Stimulated activated CD8-positive, alpha-beta memory T cell treated with anti-CD3 and anti-CD28 coated beads, Interleukin-4, amount 100 ng/mL, for 1 hour (primary cell): Measurements from ENCODE around the gene NUP210L.
A peak's percentile ranks its signal among the peaks of the same experiment; 100 is the strongest.

Experiments used
- DNase-seq, 2 donors: peaks; one replicate each; pipeline ENCODE4 v3.0.0-alpha.2; 2020; ENCODE audit warnings: low read depth in 2 of 2, low spot score in 1 of 2

NUP210L gene

DNA sequence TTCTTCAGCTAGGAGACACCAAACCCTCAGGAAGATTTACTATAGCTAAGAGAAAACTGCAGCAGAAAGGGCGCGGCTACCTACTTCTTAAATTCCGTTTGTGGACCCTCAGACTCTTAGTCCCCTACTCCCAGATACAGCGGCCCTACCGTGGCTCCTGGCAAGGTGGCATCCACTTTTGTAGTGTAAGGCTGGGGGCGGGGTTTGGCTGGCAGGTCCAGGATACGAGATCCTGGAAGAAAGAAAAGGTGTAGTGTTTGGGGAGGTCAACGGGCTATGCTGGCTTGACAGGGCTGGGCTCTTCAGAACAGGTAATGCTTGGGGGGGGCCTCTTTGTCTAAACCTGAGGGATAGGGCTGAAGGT is 186.9 kb downstream of the NUP210L start:
- no peak for DNase-seq

GRCh38 chr1:153967107-153967999 is 187.5 kb downstream of the NUP210L start, which contains the start of gene CREB3L4:
CREB3L4 (plus strand) TSS chr1:153967902; CDS start chr1:153968526, 624 bp downstream.
- DNase-seq = peak; percentile 57 to 63

DNA sequence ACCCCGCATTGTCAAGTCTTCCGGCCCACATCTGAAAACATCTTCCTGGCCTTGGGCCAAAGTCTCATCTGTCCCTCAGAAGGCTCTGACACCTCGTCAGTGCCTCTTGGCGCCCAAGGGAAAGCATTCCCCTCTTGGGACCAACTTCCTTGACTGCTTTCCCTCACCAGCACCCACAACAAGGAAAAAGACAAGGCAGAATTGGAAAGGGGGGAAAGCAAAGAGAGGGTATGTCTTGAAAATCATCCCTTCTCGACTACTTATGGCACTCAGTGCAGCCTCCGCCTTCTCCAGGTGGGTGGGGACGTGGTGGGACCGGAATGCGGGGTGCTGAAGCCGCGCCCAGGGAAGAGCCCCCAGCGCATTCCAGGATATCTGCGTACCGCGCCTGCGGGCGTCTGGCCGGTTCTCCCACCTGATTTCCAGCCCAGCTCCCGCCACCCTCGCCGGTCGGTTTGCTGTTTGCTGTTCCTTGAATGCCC is 191.0 kb downstream of the NUP210L start:
- no peak for DNase-seq

- DNase-seq = peak; percentile 84 to 87
Measured at GRCh38 chr1:153963030-153963849, 191.6 kb downstream of the NUP210L start, which contains the start of gene SLC39A1. SLC39A1 (minus strand) TSS chr1:153963537; CDS start chr1:153962715, 822 bp downstream.

DNA sequence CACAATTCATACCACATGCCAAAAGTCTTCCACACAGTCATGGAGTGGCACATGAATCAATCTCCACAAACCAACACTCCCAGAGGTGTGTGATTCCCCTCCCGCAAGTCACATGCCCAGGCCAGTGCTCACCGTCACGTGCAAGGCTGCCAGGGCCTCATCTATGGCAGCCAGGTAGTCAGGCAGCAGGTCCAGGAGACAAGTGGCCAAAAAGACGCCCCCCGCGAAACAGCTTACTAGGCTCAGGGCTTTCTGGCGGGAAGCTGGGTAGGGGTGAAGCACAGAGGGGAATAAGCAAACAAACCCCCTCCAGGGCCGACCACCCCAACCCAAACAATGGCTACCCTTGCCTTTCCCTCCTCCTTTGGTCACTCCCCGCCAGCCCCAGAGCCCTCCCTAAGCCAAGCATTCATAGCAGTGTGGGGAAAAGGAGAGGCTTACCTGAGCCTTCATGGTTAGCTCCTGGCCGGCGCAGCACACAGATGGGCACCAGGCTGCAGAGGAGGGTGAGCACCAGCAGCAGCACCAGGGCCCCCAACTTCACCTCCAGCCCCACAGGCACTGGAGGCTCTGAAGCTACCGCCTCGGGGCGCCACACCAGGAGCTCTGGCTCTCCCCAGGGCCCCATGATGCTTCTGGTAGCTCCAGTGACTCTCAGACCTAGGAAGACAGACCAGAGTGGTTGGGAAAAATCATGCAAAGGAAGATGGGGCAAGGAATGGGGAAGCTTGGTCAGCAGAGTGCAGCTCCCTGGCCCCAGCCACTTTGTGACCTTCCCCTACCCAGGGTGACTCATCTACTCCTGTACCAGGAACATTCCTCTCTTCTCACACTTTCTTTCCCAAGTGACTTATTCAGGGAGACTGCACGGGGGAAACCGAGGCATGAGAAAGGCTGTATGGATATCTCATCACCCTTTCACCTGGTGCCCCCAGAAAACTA is 192.5 kb downstream of the NUP210L start:
- no peak for DNase-seq

DNA sequence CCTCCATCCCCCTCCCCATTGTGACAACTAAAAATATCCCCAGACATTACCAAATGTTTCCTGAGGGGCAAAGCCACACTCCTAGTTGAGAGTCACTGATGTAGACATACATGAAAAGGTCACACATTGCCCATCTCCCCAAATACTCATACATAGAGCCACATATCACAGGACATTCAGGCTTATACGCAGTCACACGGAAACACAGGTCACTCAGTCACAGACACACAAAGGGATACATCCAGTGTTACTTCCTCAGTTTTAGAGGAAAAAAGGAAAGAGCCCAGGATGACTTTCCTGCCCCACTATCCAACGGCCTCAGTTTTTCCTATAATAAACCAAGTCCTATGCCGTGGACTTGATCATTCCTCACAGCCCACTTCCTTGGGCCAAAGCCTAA is 193.5 kb downstream of the NUP210L start:
- no peak for DNase-seq

DNA sequence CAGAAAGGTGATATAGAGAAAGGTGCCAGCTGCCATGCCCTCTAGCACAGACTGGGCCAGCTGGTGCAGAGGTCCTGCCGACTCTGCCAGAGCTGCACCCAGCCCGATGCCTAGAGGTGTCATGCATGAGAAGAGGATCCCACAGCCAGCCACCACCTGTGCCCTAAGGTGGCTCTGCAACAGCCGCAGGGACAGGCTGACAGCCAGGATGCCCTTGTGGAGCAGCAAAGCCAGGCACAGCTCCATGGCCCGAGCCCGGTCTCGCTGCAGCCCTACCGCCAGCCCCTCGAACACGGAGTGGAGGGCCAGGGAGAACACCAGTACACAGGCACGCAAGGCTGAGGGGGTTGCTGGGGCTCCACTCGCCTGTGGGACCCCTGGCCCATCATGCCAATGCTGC is 194.7 kb downstream of the NUP210L start:
- no peak for DNase-seq

DNA sequence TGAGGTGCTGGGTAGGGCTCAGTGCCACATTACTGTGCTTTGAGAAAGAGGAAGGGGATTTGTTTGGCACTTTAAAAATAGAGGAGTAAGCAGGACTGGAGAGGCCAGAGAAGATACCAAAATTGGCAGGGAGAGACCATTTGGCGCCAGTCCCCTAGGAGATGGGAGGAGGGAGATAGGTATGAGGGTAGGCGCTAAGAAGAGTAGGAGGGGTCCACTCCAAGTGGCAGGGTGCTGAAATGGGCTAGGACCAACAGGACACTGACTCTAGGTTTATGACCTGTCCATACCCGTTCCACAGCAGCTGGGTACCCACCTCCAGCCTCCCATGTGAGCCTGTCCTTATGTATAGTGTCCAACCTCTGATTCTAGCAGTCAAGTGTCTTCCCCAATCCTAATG is 195.4 kb downstream of the NUP210L start:
- no peak for DNase-seq

DNA sequence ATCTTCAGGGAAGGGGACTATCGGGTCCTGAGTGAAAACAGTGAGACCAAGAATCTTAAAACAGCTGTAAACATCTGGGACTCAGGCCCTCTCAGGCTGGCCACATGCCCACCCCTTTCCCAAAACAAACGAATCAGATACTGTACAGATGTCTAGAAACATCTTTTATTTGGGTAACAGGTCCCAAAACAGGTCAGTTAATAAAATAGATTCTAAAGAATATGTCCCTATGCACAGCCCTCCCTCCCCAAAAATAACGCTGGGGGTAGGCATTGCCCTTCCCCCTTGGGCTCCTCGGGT is 196.0 kb downstream of the NUP210L start:
- DNase-seq = no peak

DNA sequence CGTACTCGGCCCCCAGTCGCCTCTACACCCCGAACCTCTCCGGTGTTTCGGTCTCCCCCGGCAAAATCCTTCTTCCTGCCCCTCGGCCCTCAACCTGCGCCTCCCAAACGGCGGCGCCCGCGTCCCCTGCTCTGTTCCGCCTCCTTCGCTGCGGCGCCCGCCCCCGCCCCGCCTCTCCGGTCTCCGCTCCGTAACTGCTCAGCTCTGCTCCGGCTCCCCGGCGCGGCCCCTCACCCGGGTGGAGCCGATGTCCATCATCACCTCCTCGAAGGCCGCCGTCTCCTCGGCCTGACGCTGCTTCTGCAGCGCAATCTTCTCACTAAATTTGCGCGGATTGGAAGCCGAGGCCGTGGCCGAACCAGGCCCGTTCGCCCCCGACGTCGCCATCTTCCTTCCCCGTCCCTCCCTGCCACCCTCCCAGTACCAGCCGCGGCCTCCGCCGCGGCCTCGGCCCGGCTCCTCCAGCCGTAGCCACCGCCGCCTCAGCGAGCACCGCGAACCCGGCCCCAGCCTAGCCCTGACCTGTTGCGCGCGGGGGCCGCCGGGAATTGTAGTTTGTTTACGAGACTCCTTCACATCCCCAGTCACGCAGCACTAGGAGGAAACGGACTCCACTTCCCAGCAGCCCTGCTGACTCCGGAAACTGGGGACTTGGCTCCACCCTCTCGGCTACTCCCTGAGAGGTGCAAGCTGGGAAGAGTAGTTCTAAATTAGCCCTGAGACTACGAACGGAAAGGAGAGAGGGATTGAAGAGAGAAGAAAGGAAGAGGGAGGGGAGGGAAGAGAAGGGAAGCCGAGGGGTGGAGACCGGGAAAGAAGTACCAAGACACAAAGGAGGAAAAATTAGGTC is 196.5 kb downstream of the NUP210L start, which contains the start of gene CRTC2:
Gene CRTC2, minus strand, starts transcription at position 502 of the 850 bp plus-strand sequence. Its CDS starts 115 bp downstream, at position 387.
- peak; percentile 87 to 93 for DNase-seq

- DNase-seq = no peak
Measured at GRCh38 chr1:153957744-153958110, 197.1 kb downstream of the NUP210L start.

DNA sequence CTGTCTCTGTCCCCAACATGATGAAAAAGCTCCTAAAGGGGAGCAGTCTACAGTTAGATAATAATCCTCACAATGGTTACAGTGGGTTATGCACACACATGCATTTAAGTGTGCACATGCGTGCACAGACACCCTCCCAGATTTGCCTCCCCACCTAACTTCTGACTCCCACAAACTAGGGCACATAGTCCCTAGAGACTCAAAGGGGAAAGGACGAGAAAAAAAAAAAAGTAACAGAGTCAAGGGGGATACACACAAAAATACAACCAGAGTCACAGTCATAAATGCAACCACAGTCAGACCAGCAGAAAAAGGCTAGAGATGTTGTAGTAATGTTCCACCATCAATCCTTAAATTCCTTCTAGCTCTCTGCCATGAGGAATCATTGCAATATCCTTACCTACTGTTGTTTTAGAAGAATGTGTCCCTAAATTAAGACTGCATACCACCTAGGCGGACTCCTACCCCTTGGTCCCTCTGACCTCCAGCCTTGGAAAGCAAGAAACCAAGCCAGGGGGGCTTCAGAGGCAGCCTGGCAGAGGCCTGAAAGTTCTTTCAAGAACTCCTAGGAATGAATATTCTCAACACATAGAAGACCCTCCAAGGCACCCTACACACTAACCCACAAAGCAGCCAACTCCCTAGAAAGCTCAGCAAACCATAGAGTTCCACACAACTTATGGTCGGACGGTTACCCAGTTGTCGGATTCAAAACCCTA is 197.7 kb downstream of the NUP210L start:
- DNase-seq = no peak

GRCh38 chr1:153954826-153955225 is 200.0 kb downstream of the NUP210L start:
- no peak for DNase-seq

DNA sequence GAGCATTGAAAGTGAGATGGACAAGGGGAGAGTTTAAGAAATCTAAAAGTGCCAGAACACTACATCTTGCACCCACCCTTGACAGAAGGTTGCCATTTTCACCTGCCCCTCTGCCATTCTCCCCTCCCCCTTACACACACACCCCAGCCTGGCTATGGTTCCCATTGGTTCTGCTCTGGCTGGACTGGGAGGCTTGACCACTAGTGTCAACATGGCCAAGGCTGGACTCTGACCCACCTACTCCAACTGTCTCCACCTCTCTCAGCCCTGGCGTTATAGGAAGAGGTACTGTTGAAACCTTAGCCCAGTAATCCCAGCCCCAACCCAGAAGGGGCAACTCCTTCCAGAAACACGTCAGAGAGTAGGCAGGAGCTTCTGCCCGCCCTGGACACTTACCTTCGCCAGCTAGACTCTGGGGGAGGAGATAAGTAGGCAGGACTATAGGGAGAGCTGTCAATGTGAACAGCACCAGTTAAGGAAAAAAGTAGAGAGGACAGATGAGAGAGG is 201.0 kb downstream of the NUP210L start:
- DNase-seq = no peak

- no peak for DNase-seq
Measured at GRCh38 chr1:153951801-153952200, 203.1 kb downstream of the NUP210L start.

- no peak for DNase-seq
Measured at GRCh38 chr1:153951183-153951582, 203.7 kb downstream of the NUP210L start.

GRCh38 chr1:153946622-153947241 is 208.1 kb downstream of the NUP210L start, which contains the start of gene DENND4B:
DENND4B (minus strand) TSS chr1:153946718; CDS start chr1:153944374, 2,344 bp downstream.
- peak; percentile 37 to 55 for DNase-seq
